GM21526 (cell line): ENCODE data around the gene UBE2H.
"Not testable (repeated sequence)": the region's sequence is repeated elsewhere in the genome, so short reads cannot be mapped to it uniquely, and the experiment has no call there.

Experiments used
- ATAC-seq: cut with Tn5 transposase; IDR thresholded peaks from one replicate; pipeline ENCODE4 v1.9.1; 2021; ENCODE audit warnings: moderate library complexity; ENCODE audit not compliant: unreplicated experiment, low FRiP score

UBE2H gene

DNA sequence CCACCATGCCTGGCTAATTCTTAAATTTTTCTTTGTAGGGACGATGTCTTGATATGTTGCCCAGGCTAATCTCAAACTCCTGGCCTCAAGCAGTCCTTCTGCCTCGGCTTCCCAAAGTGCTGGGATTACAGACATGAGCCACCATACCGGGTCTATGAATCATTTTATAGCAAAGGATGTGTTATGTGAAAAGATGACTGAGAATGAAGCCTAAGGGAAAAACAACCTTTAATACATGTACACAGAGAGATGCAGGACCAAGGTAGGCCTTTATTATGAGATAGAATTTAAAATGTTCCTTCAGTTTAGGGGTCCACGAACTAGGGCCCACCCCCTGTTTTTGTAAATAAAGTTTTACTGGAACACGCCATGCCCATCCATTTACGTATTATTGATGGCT, 41.0 kb downstream of the UBE2H start:
- ATAC-seq = no peak

- ATAC-seq = no peak
These were observed 43.1 kb downstream of the UBE2H start for GRCh38 chr7:129909669-129910068.

GRCh38 chr7:129908181-129908580, 44.6 kb downstream of the UBE2H start:
- no peak for ATAC-seq

DNA sequence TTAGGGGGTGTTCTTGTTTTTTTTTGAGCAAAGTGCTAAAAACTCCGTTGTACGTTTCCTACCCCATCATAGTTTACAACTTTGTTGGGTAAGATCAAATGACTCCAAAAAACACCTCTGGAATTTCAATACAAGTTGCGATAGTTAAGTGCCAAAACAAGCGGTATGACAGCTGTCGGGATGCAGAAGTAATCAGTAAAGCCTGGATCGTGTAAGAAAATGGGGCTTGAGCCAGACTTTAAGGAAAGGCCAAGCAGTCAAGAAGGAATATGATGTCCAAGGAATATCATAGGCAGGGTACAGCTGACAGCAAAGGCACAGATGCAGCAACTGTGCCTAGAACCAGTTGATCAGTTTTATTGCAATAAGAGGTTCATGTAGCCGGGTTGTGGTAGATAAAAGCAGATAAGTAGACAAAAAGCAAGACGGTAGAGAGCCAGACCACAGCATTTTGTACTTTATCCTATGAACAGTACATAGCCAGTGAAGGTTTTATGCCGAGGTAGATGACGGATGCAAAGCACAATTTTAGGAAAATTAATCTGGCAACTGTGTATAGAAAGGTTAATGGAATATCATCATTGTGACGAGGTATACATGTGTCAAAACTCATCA, 45.5 kb downstream of the UBE2H start:
- ATAC-seq = no peak

DNA sequence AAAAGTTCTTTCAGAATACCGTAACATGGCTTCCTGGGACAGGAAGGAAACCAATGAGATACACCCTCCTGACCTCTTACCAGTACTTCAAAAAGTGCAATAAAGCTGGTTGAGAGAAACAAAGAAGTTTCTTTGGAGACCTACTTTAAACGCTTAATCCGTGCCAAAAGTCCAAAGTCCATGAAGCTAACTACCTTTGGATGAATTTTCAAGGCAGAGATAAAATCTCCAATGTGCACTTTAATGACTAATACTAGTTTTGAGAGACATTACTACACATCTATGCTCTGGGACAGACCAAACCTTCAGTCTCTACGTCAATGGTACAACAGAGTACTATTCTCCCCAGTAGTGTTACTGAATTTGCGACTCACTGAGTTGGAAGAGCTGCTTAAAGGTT, 46.1 kb downstream of the UBE2H start:
- no peak for ATAC-seq

GRCh38 chr7:129903935-129904334, 48.8 kb downstream of the UBE2H start:
- peak; percentile 81 for ATAC-seq

DNA sequence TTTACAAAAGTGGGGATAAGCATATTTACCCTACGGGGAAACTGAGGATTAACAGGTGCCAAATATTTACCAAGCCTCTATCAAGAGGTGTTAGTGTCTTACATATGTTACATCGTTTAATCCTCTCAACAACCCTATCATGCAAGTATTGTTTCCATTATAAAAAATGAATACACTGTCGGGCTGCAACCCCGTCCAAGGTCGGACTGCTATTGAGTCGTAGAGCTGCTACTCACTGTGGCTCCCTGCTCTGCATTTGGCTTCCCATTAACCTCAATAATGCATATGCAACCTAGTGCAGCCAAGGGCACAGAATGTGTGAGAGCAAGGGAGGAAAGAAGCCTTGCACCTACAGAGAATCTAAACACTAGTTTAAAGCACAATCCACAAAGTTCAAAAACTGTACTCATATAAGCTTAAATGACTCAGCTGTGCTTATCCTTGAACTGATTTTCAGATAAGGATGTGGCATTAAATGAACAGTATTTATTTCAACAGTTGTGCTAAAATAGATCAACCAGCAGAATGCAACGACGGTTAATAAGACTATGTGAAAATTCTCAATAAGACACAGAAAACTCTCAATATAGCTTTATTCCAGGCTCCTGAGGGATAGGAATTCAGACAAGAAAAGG, 49.9 kb downstream of the UBE2H start:
- ATAC-seq = no peak

DNA sequence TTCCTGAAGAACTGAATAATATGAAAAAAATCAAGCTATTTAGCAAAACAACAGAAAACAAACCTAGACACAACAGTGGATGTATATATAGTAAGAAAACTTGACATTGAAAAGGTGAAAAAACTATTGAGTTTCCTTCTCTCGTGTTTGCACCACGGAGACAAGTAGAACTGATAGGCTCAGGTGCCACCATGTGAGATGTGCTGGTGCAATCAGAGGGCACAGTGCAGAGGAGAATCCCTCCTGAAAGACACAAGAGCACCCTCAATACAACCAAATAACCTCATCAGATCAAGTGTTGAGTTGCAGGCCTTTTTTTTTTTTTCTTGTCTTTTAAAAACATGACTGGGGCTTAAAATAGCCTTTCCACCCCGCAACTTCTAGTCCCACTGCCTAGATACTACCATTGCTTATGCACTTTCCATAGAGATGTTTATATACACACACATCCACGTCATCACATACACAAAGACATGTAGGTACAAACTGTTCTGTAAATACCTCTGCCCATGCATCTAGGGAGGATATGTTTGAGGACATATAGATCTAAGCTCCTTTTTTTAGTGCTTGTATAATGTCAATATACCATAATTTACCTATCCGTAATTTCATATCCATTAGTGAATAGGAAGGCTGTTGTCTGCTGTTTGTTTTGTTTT, 54.1 kb downstream of the UBE2H start:
- no peak for ATAC-seq

DNA sequence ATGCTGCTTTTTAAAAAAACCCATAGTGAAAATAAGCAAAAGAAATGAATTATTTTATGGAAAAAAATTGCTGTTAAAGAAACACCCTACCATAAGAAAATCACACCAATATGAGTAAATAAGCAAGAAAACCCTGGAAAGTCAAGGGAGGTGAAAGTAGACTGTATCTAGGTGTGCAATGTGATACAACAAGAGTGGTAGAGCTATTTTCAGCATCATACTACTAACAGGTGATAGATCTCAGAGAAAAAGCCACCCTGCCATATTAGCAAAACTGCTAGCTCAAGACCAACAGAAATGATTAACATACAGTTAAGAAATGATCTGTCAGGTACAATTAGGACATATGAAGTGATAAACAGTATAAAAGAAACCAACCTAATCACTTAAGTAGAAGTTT, 54.8 kb downstream of the UBE2H start:
- ATAC-seq = no peak

DNA sequence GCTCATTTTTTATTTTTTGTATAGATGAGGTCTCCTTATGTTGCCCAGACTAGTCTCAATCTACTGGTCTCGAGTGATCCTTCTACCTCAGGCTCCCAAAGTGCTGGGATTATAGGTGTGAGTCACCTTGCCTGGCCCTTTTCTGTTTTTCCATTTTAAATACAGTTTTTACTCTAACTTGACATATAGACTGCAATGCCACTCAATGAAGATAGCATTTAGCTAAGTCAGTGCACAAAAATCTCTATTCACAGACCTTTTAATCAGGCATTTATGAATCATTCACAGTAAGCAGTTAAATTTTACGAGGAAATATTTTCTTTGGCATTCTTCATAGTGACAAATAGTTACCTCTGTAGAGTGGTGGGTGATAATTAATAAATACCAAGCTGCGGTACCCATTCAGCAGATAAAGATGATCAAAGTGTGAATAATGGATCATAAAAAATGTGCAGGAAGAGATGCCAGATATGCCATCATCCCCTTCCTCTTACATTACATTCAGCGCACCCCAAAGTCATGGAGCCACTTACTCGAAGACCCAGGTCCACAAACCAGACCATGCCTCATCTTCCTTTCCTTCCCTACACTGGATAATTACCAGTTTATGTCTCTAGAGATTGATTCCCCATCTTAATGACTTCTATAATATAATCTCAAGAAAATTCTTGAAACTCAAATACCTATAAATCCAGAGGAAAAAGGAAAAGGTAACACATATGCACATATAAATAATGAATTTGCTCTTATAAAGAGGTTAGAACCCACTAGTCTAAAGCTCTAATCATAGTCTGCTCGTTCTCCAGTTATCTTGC, 56.0 kb downstream of the UBE2H start:
- no peak for ATAC-seq

DNA sequence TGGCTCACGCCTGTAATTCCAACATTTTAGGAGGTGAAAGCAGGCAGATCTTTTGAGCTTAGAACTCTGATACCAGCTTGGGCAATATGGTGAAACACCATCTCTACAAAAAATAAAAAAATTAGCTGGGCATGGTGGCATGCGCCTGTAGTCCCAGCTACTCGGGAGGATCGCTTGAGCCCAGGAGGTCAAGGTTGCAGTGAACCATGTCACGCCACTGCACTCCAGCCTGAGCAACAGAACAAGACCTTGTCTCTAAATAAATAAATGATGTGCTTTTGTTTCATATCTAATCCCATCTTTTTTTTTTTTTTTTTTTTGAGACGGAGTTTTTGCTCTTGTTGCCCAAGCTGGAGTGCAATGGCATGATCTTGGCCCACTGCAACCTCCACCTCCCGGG, 58.6 kb downstream of the UBE2H start:
- not testable (repeated sequence) for ATAC-seq

GRCh38 chr7:129890090-129890489, 62.7 kb downstream of the UBE2H start:
- ATAC-seq = no peak

GRCh38 chr7:129889133-129889844, 63.5 kb downstream of the UBE2H start:
- ATAC-seq = no peak

- no peak for ATAC-seq
These were observed 64.9 kb downstream of the UBE2H start for GRCh38 chr7:129887865-129888264.

DNA sequence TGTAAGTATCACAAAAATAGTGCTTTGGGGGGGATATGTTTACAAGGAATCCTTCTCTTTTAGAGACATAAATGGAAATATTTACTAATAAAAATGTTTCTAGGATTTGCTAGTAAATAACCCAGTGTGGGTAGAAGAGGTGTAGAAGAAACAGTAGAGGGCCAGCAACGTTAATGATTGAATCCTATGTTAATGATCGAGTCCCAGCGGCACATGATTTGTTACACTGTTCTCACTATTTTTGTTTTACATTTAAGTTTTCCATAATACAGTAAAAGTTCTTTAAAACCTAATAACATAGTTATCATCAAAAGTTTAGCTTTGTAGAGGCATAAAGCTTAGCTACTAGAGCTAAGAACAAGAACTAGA, 66.0 kb downstream of the UBE2H start:
- no peak for ATAC-seq

DNA sequence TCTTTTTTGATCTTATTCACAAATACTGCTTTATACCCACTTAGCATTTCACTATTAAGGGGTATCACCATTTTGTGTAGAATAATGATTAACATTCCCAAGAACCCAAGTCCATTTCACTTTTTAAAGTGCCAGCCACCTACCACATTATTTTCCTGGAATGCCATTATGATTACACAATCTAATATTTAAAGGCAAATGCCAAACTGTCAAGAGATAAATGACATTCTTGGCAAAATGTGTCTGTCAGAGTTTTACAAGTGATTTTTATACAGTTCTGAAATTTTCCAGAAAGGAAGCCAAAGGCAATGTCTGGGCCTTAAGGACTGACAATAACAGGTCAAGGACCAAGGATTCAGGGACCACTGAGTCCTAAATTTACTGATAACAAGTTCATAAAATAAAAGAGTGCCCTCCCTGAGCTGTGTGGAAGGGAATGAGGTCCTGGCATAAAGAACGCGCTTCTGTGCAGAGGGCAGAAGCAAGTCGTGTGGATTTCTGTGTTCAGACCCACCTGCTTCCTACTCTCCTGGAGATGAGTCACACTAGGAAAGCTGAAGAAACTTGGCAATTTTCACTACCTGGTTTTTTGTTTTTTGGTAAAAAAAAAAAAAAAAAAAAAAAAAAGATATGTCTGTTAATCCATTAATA, 66.5 kb downstream of the UBE2H start:
- ATAC-seq = no peak

GRCh38 chr7:129884495-129884894, 68.3 kb downstream of the UBE2H start:
- ATAC-seq = no peak

DNA sequence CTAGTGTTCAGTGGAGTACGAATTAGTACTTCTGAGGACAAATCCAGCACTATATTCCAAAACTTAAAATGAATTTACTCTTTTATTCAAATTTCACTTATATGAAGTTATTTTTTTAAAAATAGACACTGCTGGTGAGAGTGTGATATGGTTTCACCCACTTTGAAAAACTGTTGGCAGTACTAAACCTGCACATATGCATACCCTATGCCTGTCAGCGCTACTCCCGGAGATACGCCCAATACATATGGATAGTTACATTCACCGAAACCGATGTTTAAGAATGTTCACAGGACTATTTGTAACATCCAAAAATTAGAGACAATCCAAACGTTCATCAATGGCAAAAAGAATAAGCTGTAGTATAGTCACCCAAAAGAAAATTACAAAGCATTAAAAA, 69.6 kb downstream of the UBE2H start:
- ATAC-seq = no peak

DNA sequence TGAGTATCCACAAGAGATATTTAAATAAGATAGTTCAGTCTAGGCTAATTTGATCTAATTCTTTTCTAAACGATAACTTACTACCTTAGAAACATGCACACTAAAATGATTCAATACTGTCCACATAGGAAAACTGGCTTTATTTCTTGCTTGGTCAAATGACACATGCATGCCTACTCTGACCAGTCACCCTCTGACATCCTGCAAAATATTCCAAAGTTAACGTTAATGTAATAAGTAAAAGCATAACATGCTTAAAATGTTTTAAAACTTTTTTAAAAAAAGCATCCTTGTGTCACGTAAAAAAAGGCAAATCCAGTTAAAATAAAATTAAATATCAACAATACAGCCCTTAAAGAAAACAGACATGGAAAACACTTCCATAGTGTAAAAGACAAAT, 70.2 kb downstream of the UBE2H start:
- no peak for ATAC-seq

DNA sequence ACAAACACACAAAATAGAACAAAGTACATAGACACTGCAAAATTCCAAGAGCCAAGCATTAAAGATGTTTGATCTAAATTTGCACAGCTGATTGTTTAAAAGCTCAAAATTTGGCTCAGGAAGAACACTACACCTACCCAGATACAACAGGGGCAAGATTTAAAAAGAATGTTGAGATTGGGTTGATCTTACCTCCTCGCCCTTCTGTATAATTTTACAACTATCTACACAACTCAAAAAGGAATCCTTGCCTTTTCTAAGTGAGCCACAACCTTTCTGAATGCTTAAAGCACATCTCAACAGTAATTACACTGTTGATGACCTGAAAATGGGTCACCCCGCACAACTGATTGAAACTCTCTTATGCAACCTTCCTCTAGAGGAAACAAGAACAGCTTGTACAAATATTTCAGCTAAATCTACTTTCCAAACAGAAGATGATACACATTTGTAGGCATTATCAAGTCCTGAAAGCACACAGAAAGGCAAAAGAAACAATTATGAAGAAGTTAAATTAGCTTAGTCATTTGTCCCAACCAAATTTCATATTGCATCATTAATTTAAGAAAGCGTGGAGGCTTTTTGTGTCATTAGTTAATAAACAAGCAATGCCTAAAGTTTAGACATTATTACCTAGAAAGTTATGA, 75.5 kb downstream of the UBE2H start:
- no peak for ATAC-seq
